ENCODE measurements around the gene POU2F1.
A peak's percentile ranks its signal among the peaks of the same experiment; 100 is the strongest.
"Not testable (repeated sequence)": the region's sequence is repeated elsewhere in the genome, so short reads cannot be mapped to it uniquely, and the experiment has no call there.

The POU2F1 gene

DNA sequence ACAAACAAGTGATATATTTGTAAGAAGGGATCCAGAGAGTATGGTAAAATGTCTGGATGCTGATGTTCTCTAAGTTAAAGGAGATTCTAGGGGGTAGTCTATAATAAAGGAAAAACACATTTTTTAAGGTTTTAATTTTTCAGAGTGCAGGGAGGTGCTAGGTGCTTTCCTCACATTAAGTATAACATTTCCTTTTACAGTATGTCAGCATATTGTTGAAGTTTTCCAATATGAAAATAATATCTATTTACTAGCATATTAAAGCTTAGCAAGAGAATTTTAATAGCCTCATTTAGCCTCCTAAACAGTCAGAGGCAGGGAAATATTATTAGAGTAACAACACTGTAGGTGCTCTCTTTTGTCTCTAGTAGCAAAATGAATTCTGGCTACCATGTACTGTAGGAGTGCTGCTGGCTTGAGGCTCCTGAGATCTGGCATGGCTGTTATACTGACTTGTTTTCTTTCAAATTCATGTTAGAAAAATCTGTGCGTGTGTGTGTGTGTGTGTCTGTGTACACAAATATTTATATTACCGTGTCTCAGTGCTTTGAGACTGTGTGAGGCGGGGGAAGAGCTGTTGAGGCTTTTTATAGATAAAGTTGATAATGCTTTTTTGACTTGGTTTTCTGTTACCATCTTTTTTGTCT is 71.0 kb downstream of the POU2F1 start:
- no peak overlapping the region for H3K27ac Mint-ChIP-seq
- H3K4me3 Mint-ChIP-seq, result no peak overlapping the region
- H3K9me3 Mint-ChIP-seq, result no peaks in the 10 kb centered on the region
- H3K4me1 Mint-ChIP-seq (ENCODE audit: low read depth), result peaks cover 32% of the 10 kb centered on the region
- H3K27me3 Mint-ChIP-seq, result no peaks in the 10 kb centered on the region
- peaks cover 5% of the 10 kb centered on the region for H3K36me3 Mint-ChIP-seq (ENCODE audit: low read depth)

DNA sequence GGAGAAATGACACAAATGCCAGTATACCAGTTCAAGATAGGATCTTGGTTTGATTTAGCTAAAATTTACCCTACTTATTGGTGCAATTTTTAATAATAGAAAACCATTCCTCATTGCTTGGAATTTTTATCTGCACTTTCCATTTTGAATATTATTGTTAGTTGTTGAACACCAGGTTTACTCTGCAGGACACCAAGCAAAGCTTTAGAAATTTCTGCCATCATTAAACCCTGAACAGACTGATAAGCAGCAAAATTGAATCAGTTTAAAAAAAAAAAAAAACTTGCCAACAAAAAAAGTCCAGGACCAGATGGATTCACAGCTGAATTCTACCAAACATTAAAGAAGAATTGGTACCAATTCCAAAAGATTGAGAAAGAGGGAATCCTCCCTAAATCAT is 71.5 kb downstream of the POU2F1 start:
- Mint-ChIP-seq H3K9me3 (no peaks in the 10 kb centered on the region), H3K36me3 (ENCODE audit: low read depth) (peaks cover 5% of the 10 kb centered on the region), H3K27ac (no peak overlapping the region), H3K27me3 (no peaks in the 10 kb centered on the region), H3K4me1 (ENCODE audit: low read depth) (peaks cover 30% of the 10 kb centered on the region), H3K4me3 (no peak overlapping the region)

- Mint-ChIP-seq H3K4me1 (ENCODE audit: low read depth) (peaks cover 27% of the 10 kb centered on the region), H3K27ac (no peak overlapping the region)
These were observed 72.4 kb downstream of the POU2F1 start for GRCh38 chr1:167293057-167293456.

DNA sequence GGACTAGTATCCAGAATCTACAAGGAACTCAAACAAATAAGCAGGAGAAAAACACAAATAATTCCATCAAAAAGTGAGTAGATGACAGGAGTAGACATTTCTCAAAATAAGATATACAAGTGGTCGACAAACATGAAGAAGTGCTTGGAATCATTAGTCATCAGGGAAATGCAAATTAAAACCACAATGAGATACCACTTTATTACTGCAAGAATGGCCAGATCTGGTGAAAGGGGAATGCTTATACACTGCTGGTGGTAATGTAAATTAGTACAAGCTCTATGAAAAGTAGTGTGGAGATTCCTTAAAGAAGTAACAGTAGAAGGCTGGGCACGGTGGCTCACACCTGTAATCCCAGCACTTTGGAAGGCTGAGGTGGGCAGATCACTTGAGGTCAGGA is 73.8 kb downstream of the POU2F1 start:
- H3K27ac Mint-ChIP-seq, result no peak overlapping the region
- H3K4me3 Mint-ChIP-seq, result no peak overlapping the region
- H3K27me3 Mint-ChIP-seq, result no peaks in the 10 kb centered on the region
- no peaks in the 10 kb centered on the region for H3K9me3 Mint-ChIP-seq
- H3K4me1 Mint-ChIP-seq (ENCODE audit: low read depth), result peaks cover 21% of the 10 kb centered on the region
- peaks cover 5% of the 10 kb centered on the region for H3K36me3 Mint-ChIP-seq (ENCODE audit: low read depth)

More at GRCh38 chr1:167293057-167293456, 72.4 kb downstream of the POU2F1 start:
- Mint-ChIP-seq H3K4me3 (no peak overlapping the region), H3K27me3 (no peaks in the 10 kb centered on the region), H3K9me3 (no peaks in the 10 kb centered on the region), H3K36me3 (ENCODE audit: low read depth) (peaks cover 5% of the 10 kb centered on the region)

GRCh38 chr1:167297222-167298214 is 76.8 kb downstream of the POU2F1 start:
- H3K27ac Mint-ChIP-seq, result no peak overlapping the region
- no peaks in the 10 kb centered on the region for H3K9me3 Mint-ChIP-seq
- peaks cover 9% of the 10 kb centered on the region for H3K36me3 Mint-ChIP-seq (ENCODE audit: low read depth)
- H3K27me3 Mint-ChIP-seq, result no peaks in the 10 kb centered on the region
- H3K4me3 Mint-ChIP-seq, result no peak overlapping the region
- H3K4me1 Mint-ChIP-seq (ENCODE audit: low read depth), result peaks cover 19% of the 10 kb centered on the region

DNA sequence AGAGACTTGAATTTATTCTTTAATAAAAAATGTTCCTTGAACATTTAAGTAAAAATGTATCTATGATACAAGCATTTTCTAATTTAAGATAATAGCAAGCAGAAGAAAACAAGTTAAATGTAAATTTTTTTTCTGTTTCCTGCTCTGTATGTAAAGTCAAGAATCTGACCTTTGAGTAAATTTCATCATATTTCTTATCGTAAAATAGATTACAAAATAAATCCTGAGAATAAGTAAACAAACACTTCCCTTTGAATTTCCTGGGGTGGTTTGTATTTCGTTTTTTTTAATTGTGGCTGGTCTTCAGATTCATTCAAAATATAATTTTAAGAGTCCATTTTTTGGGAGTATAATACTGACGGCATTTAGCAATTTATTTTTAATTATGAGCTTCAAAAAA is 77.6 kb downstream of the POU2F1 start:
- H3K36me3 Mint-ChIP-seq (ENCODE audit: low read depth), result peaks cover 3% of the 10 kb centered on the region
- peaks cover 15% of the 10 kb centered on the region for H3K4me1 Mint-ChIP-seq (ENCODE audit: low read depth)
- H3K9me3 Mint-ChIP-seq, result no peaks in the 10 kb centered on the region
- H3K27me3 Mint-ChIP-seq, result no peaks in the 10 kb centered on the region
- H3K4me3 Mint-ChIP-seq, result no peak overlapping the region
- no peak overlapping the region for H3K27ac Mint-ChIP-seq

DNA sequence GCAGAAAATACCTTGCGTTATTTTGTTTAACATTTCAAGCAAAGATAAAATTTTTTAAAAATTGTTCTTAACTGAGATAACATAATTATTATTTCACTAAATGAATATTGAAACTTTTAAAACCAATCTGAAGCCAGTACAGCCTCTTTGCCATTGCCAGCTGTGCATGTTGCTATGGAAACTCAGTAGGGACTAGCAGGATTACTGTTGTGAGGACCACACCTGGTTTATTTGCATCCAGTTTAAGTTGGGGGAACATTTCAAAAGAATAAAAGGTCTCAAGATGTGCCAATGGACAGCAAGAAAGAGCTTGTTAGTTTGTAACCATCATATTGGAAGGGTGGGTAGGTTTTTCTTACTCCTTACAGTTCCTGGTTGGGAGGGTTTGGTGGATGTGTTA is 80.7 kb downstream of the POU2F1 start:
- H3K9me3 Mint-ChIP-seq, result no peaks in the 10 kb centered on the region
- no peaks in the 10 kb centered on the region for H3K27me3 Mint-ChIP-seq
- H3K4me3 Mint-ChIP-seq, result no peak overlapping the region
- H3K4me1 Mint-ChIP-seq (ENCODE audit: low read depth), result no peaks in the 10 kb centered on the region
- H3K36me3 Mint-ChIP-seq (ENCODE audit: low read depth), result peaks cover 3% of the 10 kb centered on the region
- no peak overlapping the region for H3K27ac Mint-ChIP-seq

DNA sequence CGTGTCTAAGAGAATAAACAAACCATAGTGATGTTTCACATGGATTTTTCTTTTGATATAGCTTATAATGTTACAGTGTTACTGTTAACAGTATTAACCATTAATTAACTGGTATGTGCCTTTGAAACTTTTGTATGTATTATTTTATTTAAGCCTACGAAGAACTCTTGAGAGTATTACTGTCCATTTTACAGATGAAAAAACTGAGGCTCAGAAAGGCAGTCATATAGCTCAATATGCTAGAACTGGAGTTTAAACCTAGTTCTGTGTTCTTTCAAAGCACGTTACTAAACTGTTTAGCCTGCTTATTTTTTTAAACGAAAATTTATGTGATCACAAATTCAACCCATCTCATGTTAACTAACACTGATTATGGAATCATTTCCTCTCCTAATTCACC is 83.5 kb downstream of the POU2F1 start:
- H3K4me3 Mint-ChIP-seq, result no peak overlapping the region
- peaks cover 3% of the 10 kb centered on the region for H3K36me3 Mint-ChIP-seq (ENCODE audit: low read depth)
- H3K4me1 Mint-ChIP-seq (ENCODE audit: low read depth), result peaks cover 8% of the 10 kb centered on the region

DNA sequence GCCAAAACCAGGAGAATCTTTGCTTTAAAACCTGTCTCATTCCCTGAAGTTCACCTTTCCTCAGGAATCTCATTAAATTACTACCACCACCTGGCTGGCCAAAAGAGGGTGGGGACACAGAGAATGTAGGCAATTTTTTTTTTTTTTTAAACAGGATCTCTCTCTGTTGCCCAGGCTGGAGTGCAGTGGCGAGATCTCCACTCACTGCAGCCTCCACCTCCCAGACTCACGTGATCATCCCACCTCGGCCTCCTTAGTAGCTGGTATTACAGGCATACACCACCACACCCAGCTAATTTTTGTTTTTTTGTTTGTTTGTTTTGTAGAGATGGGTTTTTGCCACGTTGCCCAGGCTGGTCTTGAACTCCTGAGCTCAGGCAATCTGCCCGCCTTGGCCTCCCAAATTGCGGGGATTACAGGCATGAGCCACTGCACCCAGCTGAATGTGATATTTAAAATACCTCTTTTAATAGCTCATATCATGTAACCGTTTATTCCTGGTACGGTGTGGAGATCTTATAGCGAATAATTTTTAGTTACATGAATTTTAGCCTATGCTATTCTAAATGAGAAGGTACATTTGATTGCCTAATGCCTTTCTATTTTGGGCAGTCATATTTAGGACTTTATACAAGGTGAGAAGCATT is 84.5 kb downstream of the POU2F1 start:
- H3K27ac Mint-ChIP-seq, result no peak overlapping the region
- peaks cover 8% of the 10 kb centered on the region for H3K4me1 Mint-ChIP-seq (ENCODE audit: low read depth)
- H3K27me3 Mint-ChIP-seq, result no peaks in the 10 kb centered on the region
- no peaks in the 10 kb centered on the region for H3K9me3 Mint-ChIP-seq
- H3K36me3 Mint-ChIP-seq (ENCODE audit: low read depth), result no peaks in the 10 kb centered on the region
- H3K4me3 Mint-ChIP-seq, result no peak overlapping the region

More for the DNA sequence above, 83.5 kb downstream of the POU2F1 start:
- no peaks in the 10 kb centered on the region for H3K27me3 Mint-ChIP-seq
- no peaks in the 10 kb centered on the region for H3K9me3 Mint-ChIP-seq
- no peak overlapping the region for H3K27ac Mint-ChIP-seq

DNA sequence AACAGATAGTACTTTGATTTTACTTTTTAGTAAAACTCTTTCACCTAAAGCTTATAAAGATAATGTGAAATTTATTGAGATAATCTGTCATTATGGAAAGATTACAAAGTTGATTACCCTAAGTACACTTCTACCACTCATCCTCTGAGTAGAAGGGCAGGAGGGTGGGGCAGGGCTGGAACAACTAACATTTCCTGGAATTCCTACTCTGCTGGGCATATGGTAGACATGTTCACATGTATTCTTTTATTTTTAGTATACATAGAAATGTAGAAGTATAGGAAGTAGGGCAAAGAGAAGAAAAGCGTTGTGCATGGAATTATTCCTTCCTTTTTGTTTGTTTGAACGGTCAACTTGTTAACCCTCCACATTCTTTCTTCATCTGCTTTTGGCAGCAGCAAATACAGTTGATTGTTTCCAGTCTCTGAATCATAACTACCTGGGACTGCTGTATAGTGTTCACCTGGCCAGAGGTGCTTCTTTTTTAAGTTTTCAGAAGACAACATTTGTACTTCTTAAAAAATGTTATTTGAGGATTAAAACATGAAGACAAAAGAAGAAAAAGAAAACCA is 85.1 kb downstream of the POU2F1 start:
- H3K27me3 Mint-ChIP-seq, result no peaks in the 10 kb centered on the region
- H3K27ac Mint-ChIP-seq, result no peak overlapping the region
- H3K9me3 Mint-ChIP-seq, result no peaks in the 10 kb centered on the region
- peaks cover 8% of the 10 kb centered on the region for H3K4me1 Mint-ChIP-seq (ENCODE audit: low read depth)
- H3K36me3 Mint-ChIP-seq (ENCODE audit: low read depth), result no peaks in the 10 kb centered on the region
- no peak overlapping the region for H3K4me3 Mint-ChIP-seq

GRCh38 chr1:167310732-167311131 is 90.0 kb downstream of the POU2F1 start:
- no peak overlapping the region for H3K4me3 Mint-ChIP-seq
- no peak overlapping the region for H3K27ac Mint-ChIP-seq
- peaks cover 7% of the 10 kb centered on the region for H3K9me3 Mint-ChIP-seq
- peaks cover 20% of the 10 kb centered on the region for H3K36me3 Mint-ChIP-seq (ENCODE audit: low read depth)
- peaks cover 12% of the 10 kb centered on the region for H3K4me1 Mint-ChIP-seq (ENCODE audit: low read depth)
- H3K27me3 Mint-ChIP-seq, result no peaks in the 10 kb centered on the region

- Mint-ChIP-seq H3K9me3 (peaks cover 20% of the 10 kb centered on the region), H3K4me1 (ENCODE audit: low read depth) (peaks cover 4% of the 10 kb centered on the region), H3K36me3 (ENCODE audit: low read depth) (peaks cover 39% of the 10 kb centered on the region), H3K4me3 (no peak overlapping the region), H3K27ac (peak overlapping the region; percentile 5), H3K27me3 (no peaks in the 10 kb centered on the region)
These were observed 92.2 kb downstream of the POU2F1 start for GRCh38 chr1:167312871-167313270.

- Mint-ChIP-seq H3K36me3 (ENCODE audit: low read depth) (peaks cover 57% of the 10 kb centered on the region), H3K27me3 (no peaks in the 10 kb centered on the region), H3K9me3 (peaks cover 35% of the 10 kb centered on the region), H3K4me1 (ENCODE audit: low read depth) (peaks cover 4% of the 10 kb centered on the region), H3K4me3 (no peak overlapping the region), H3K27ac (no peak overlapping the region)
These were observed 94.0 kb downstream of the POU2F1 start for GRCh38 chr1:167314671-167315070.

DNA sequence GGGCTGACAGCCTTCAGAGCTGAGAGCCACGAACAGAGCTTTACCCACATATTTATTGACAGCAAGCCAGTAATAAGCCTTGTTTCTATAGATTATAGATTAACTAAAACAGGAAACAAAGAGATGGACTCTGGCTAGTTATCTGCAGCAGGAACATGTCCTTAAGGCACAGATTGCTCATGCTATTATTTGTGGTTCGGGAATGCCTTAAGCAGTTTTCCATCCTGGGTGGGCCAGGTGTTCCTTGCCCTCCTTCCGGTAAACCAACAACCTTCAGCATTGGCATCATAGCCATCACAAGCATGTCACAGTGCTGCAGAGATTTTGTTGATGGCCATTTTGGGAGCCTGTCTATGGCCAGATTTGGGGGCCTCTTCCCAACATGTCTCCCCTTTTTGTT is 96.8 kb downstream of the POU2F1 start:
- Mint-ChIP-seq H3K4me3 (no peak overlapping the region), H3K27ac (no peak overlapping the region), H3K4me1 (ENCODE audit: low read depth) (peaks cover 4% of the 10 kb centered on the region), H3K36me3 (ENCODE audit: low read depth) (peaks cover 85% of the 10 kb centered on the region), H3K27me3 (no peaks in the 10 kb centered on the region), H3K9me3 (peaks cover 56% of the 10 kb centered on the region)

DNA sequence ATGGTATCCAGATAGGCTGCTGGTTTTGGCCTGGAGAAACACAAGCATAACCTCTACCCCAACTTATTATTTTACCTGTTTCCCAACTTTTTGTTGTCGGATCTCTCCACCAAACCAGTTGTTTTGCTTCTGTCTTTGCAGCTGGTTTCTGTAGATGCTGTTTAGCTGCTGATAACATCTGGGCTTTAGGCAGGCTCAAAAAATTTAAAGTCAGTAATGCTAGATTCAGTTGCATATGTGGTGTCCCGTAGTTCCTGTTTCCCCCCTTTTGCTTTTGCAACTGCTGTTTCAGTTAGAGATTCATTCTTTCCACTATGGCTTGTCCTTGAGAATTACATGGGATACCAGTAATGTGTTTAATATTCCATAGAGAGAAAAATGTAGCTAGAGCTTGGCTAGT is 98.5 kb downstream of the POU2F1 start:
- peaks cover 95% of the 10 kb centered on the region for H3K36me3 Mint-ChIP-seq (ENCODE audit: low read depth)
- H3K27ac Mint-ChIP-seq; H3K27me3 Mint-ChIP-seq; H3K4me3 Mint-ChIP-seq; H3K4me1 Mint-ChIP-seq (ENCODE audit: low read depth): not testable (repeated sequence)
- H3K9me3 Mint-ChIP-seq, result peaks cover 65% of the 10 kb centered on the region
